H1 (cell line): ENCODE results near the gene ADRA2C. TPM values are rescaled to one million over a fixed set of nuclear protein-coding genes. Genes with fewer than 3 reads are reported as not detected.

ENCODE experiments used
- CTCF ChIA-PET: fragments of 300-600 bp; sonication (Branson Sonifier 250); formaldehyde crosslinking; loops from one replicate; lab custom pipeline; 2021; ENCODE audit not compliant: partially characterized antibody; lab: Charles Lee
- POLR2A ChIA-PET: fragments of 300-600 bp; sonication (Branson Sonifier 250); formaldehyde crosslinking; loops from one replicate; lab custom pipeline; 2021; ENCODE audit warnings: inconsistent platforms; ENCODE audit not compliant: partially characterized antibody; lab: Charles Lee
- DNase-seq, 2 experiments: peaks; one replicate each; pipeline versions ENCODE4 v3.0.0 to v3.0.0-alpha.2; 2010 to 2022; ENCODE audit warnings: low spot score in 2 of 2, low read depth in 1 of 2, mixed read lengths in 1 of 2
- FAIRE-seq: peaks from 2 replicates; lab custom pipeline; 2011; peaks lifted over from hg19 to GRCh38; lab: Jason Lieb, UNC
- H2AFZ ChIP-seq: 2 replicates; pipeline ENCODE4 v1.8.1; 2012; ENCODE audit warnings: low read length, inconsistent platforms
- H2AK5ac ChIP-seq: 2 replicates; pipeline ENCODE4 v1.6.1; 2013; ENCODE audit warnings: low read depth, low read length
- H2BK120ac ChIP-seq: replicated peaks from 2 replicates; pipeline ENCODE3; 2013; ENCODE audit warnings: low read depth, low read length, inconsistent platforms
- H2BK12ac ChIP-seq: 2 replicates; pipeline ENCODE4 v1.6.1; 2013; ENCODE audit warnings: low read depth, low read length
- H2BK15ac ChIP-seq: 2 replicates; pipeline ENCODE4 v1.6.1; 2013; ENCODE audit warnings: low read length
- H2BK20ac ChIP-seq: 2 replicates; pipeline ENCODE4 v1.6.1; 2013; ENCODE audit warnings: low read length
- H2BK5ac ChIP-seq: 2 replicates; pipeline ENCODE4 v1.6.1; 2013; ENCODE audit warnings: low read depth, low read length
- H3K14ac ChIP-seq: 2 replicates; pipeline ENCODE4 v1.6.1; 2013; ENCODE audit warnings: inconsistent platforms; ENCODE audit not compliant: insufficient read length
- H3K18ac ChIP-seq: 2 replicates; pipeline ENCODE4 v1.6.1; 2013; ENCODE audit warnings: low read length; ENCODE audit errors: extremely low read depth
- H3K23ac ChIP-seq: 2 replicates; pipeline ENCODE4 v1.6.1; 2013; ENCODE audit warnings: inconsistent platforms; ENCODE audit not compliant: insufficient read length
- H3K23me2 ChIP-seq: 2 replicates; pipeline ENCODE4 v1.6.1; 2013; ENCODE audit warnings: low read depth, low read length
- H3K27ac ChIP-seq: 2 replicates; pipeline ENCODE4 v1.6.1; 2011; ENCODE audit warnings: low read depth, low read length, inconsistent platforms
- H3K27me3 ChIP-seq, 4 experiments: replicated peaks in 1 of 4; 1 replicate in 1 of 4; 2 replicates in 3 of 4; pipeline versions ENCODE4 v1.6.1 to v1.8.1; 2011 to 2013; ENCODE audit warnings: low read length in 3 of 4, mild to moderate bottlenecking in 3 of 4, inconsistent platforms in 2 of 4, mixed read lengths in 2 of 4, moderate library complexity in 1 of 4; ENCODE audit not compliant: control insufficient read depth in 3 of 4, insufficient read depth in 3 of 4; ENCODE audit errors: extremely low read depth in 1 of 4
- H3K36me3 ChIP-seq, 4 experiments: 2 replicates each; pipeline versions ENCODE4 v1.6.1 to v1.8.1; 2011 to 2013; ENCODE audit warnings: mild to moderate bottlenecking in 4 of 4, low read length in 3 of 4, moderate library complexity in 2 of 4, control low read depth in 1 of 4, inconsistent platforms in 1 of 4; ENCODE audit not compliant: insufficient read depth in 4 of 4, control insufficient read depth in 2 of 4
- H3K4ac ChIP-seq: replicated peaks from 2 replicates; pipeline ENCODE3; 2013; ENCODE audit warnings: low read length, low read depth, mixed read lengths, inconsistent platforms; ENCODE audit not compliant: insufficient read length
- H3K4me1 ChIP-seq, 4 experiments: replicated peaks in 1 of 4; 1 replicate in 1 of 4; 2 replicates in 3 of 4; pipeline versions ENCODE4 v1.6.1 to v1.8.1; 2011 to 2013; ENCODE audit warnings: low read length in 3 of 4, inconsistent platforms in 2 of 4, mixed read lengths in 1 of 4; ENCODE audit not compliant: insufficient read depth in 4 of 4, control insufficient read depth in 3 of 4
- H3K4me2 ChIP-seq, 2 experiments: 2 replicates each; pipeline versions ENCODE4 v1.6.1 to v1.8.1; 2011 to 2013; ENCODE audit warnings: low read depth in 2 of 2, low read length in 2 of 2, control low read depth in 1 of 2, inconsistent platforms in 1 of 2, mild to moderate bottlenecking in 1 of 2; ENCODE audit not compliant: insufficient read depth in 1 of 2
- H3K4me3 ChIP-seq, 4 experiments: fragments of 200-600, 300-600 bp in 1 of 4; sonication (generic), shearing (Covaris generic), sonication (Bioruptor Twin) in 1 of 4; 2 replicates each; pipeline versions ENCODE4 v1.5.1 to v1.8.1; 2011 to 2016; ENCODE audit warnings: low read length in 4 of 4, low read depth in 3 of 4, control low read depth in 2 of 4, inconsistent platforms in 2 of 4, mild to moderate bottlenecking in 2 of 4, mixed read lengths in 1 of 4, moderate library complexity in 1 of 4; ENCODE audit not compliant: insufficient read depth in 2 of 4; ENCODE audit errors: extremely low read depth in 1 of 4
- H3K56ac ChIP-seq: replicated peaks from 2 replicates; pipeline ENCODE3; 2013; ENCODE audit warnings: low read depth, mild to moderate bottlenecking, mixed read lengths, low read length, inconsistent platforms; ENCODE audit not compliant: insufficient read length
- H3K79me1 ChIP-seq: 2 replicates; pipeline ENCODE4 v1.6.1; 2013; ENCODE audit warnings: low read depth, low read length, control low read depth
- H3K79me2 ChIP-seq, 2 experiments: 2 replicates each; pipeline versions ENCODE4 v1.6.1 to v1.8.1; 2012 to 2013; ENCODE audit warnings: low read length in 2 of 2, mild to moderate bottlenecking in 2 of 2, inconsistent platforms in 1 of 2; ENCODE audit not compliant: insufficient read depth in 2 of 2, control insufficient read depth in 1 of 2
- H3K9ac ChIP-seq, 4 experiments: replicated peaks in 1 of 4; 1 replicate in 1 of 4; 2 replicates in 3 of 4; pipeline versions ENCODE4 v1.6.1 to v1.8.1; 2011 to 2013; ENCODE audit warnings: low read depth in 3 of 4, low read length in 3 of 4, control low read depth in 2 of 4, mild to moderate bottlenecking in 2 of 4, moderate library complexity in 2 of 4, inconsistent platforms in 1 of 4; ENCODE audit errors: extremely low read depth in 1 of 4
- H3K9me3 ChIP-seq, 2 experiments: 2 replicates each; pipeline versions ENCODE4 v1.6.1 to v1.8.1; 2012 to 2013; ENCODE audit warnings: mild to moderate bottlenecking in 2 of 2, moderate library complexity in 2 of 2, control low read depth in 1 of 2, inconsistent platforms in 1 of 2, low read depth in 1 of 2, low read length in 1 of 2, mixed read lengths in 1 of 2; ENCODE audit not compliant: insufficient read depth in 2 of 2
- H4K20me1 ChIP-seq, 2 experiments: replicated peaks in 1 of 2; 2 replicates each; pipeline versions ENCODE3 to v1.8.1; 2011 to 2013; ENCODE audit warnings: inconsistent platforms in 2 of 2, low read length in 2 of 2, mild to moderate bottlenecking in 1 of 2; ENCODE audit not compliant: insufficient read depth in 2 of 2, control insufficient read depth in 1 of 2
- H4K5ac ChIP-seq: 2 replicates; pipeline ENCODE4 v1.6.1; 2013; ENCODE audit warnings: low read length, low read depth, mixed read lengths, inconsistent platforms; ENCODE audit not compliant: insufficient read length
- H4K8ac ChIP-seq: 2 replicates; pipeline ENCODE4 v1.8.0; 2013; ENCODE audit warnings: mild to moderate bottlenecking, moderate library complexity, low read length, inconsistent platforms; ENCODE audit not compliant: insufficient read depth; ENCODE audit errors: extremely low read depth
- H4K91ac ChIP-seq: replicated peaks from 2 replicates; pipeline ENCODE3; 2013; ENCODE audit warnings: low read length, mixed read lengths, inconsistent platforms; ENCODE audit not compliant: insufficient read length
- FOSL1 ChIP-seq: IDR thresholded peaks from 2 replicates; pipeline ENCODE4 v1.6.1; 2011; ENCODE audit warnings: mild to moderate bottlenecking, low read depth, low read length, moderate library complexity; ENCODE audit not compliant: insufficient read depth
- RBBP5 ChIP-seq: IDR thresholded peaks from 2 replicates; pipeline ENCODE4 v1.7.1; 2012; ENCODE audit warnings: low read depth, mild to moderate bottlenecking, inconsistent platforms, low read length, moderate library complexity, borderline replicate concordance
- RFX5 ChIP-seq: IDR thresholded peaks from 2 replicates; pipeline ENCODE4 v1.6.1; 2011; ENCODE audit warnings: low read depth, low read length, improper control_type of control experiment, borderline replicate concordance
- SIX5 ChIP-seq: IDR thresholded peaks from 2 replicates; pipeline ENCODE4 v1.6.1; 2011; ENCODE audit warnings: mild to moderate bottlenecking, low read depth, low read length
- SP2 ChIP-seq: IDR thresholded peaks from 2 replicates; pipeline ENCODE4 v1.6.1; 2012; ENCODE audit warnings: mild to moderate bottlenecking, low read length, inconsistent platforms
- WGBS, 2 experiments: shearing (Covaris generic) in 1 of 2; methylation state at CpG; one replicate each; pipeline versions ENCODE4 v1.1.6 to v1.1.7; 2013 to 2015; ENCODE audit warnings: low lambda C conversion rate in 2 of 2, mixed read lengths in 2 of 2, inconsistent platforms in 1 of 2, low coverage in 1 of 2, missing lambda C conversion rate in 1 of 2; ENCODE audit not compliant: insufficient replicate concordance in 2 of 2, insufficient coverage in 1 of 2, insufficient read length in 1 of 2; ENCODE audit errors: extremely low coverage in 1 of 2, missing lambda C conversion rate in 1 of 2; 5-methylcytosine and 5-hydroxymethylcytosine counted together
- polyA plus RNA-seq, 7 experiments: library from polyadenylated mRNA; depleted of rRNA in 3 of 7; stranded (reverse) in 5 of 7; unstranded in 2 of 7; fragments of >200 nt in 5 of 7; fragments of 200-250 nt in 2 of 7; gene quantifications; 1 replicate in 5 of 7; 2 replicates in 1 of 7; 4 replicates in 1 of 7; pipeline versions ENCODE4 v1.2.1 to v1.2.3, GENCODE V29; 2011 to 2013; ENCODE audit warnings: missing spikeins in 2 of 7, mixed read lengths in 2 of 7
- total RNA-seq: library from RNA; stranded (reverse); fragmentation: NEBNext Ultra II Directional; extraction: Animal tissue kit (Norgen Biotek cat#: 25700); gene quantifications from 2 replicates; pipeline ENCODE4 v1.2.1, GENCODE V29; 2021

Gene ADRA2C
- total and polyA plus RNA-seq, 2 of the 8 experiments (the other 6 are each of a cell fraction or from before 2014, with no cell fraction given), result 14.6 to 14.8 TPM

- H2BK12ac ChIP-seq, result no peak overlapping the region
- H3K27me3 ChIP-seq, result no peaks in the 10 kb centered on the region; a peak in 1 of 7 replicates
- no peak overlapping the region for H4K5ac ChIP-seq
- H3K4me1 ChIP-seq, result peaks cover 0 to 3% (median 0%) of the 10 kb centered on the region in 4 experiments; a peak in 2 of 7 replicates
- H3K27ac ChIP-seq, result no peak overlapping the region
- H2BK20ac ChIP-seq, result no peak overlapping the region
- no peak overlapping the region for H3K14ac ChIP-seq
- no peaks in the 10 kb centered on the region for H3K9me3 ChIP-seq
- FAIRE-seq (no peak), DNase-seq (no peak)
- no peak overlapping the region for H2BK15ac ChIP-seq
- H3K9ac ChIP-seq, result no peak overlapping the region
- 0 out of 2 replicates have a peak overlapping the region, but pooled peaks have one; percentile 51 for H4K8ac ChIP-seq
- no peak overlapping the region for H2AK5ac ChIP-seq
- no peak overlapping the region for H4K91ac ChIP-seq
- no peaks in the 10 kb centered on the region for H3K36me3 ChIP-seq
- H2BK5ac ChIP-seq, result no peak overlapping the region
- no peaks in the 10 kb centered on the region for H3K23me2 ChIP-seq
- H3K4me2 ChIP-seq, result no peak overlapping the region
- H3K79me2 ChIP-seq, result no peaks in the 10 kb centered on the region
- H3K56ac ChIP-seq, result no peak overlapping the region
- H2AFZ ChIP-seq, result no peak overlapping the region
- no peaks in the 10 kb centered on the region for H4K20me1 ChIP-seq
- ChIA-PET CTCF (interaction anchor here (1.2 to 4.9 kb wide), 7 partner anchors 13 to 91 kb away, joined by 3 to 69 read pairs (median 3); no protein-coding TSS in a partner anchor), POLR2A (no interaction called here)
- TF ChIP-seq FOSL1, result no peak
- TF ChIP-seq SIX5, result no peak
- no peak for TF ChIP-seq RBBP5
- TF ChIP-seq SP2, result no peak
- no peak for TF ChIP-seq RFX5
- no peak overlapping the region for H2BK120ac ChIP-seq
- H3K23ac ChIP-seq, result no peak overlapping the region
- H3K79me1 ChIP-seq, result peaks cover 4% of the 10 kb centered on the region; the same call in 1 of the 2 replicates
- no peak overlapping the region for H3K4me3 ChIP-seq
- 85% methylated on average over 7 of the region's 9 CpGs; no CpG with 5 or more reads in 1 of the 2 experiments for WGBS, 2 experiments
- H3K18ac ChIP-seq, result no peak overlapping the region
- H3K4ac ChIP-seq, result no peak overlapping the region
These were observed 23.4 kb downstream of the ADRA2C start for GRCh38 chr4:3789587-3789986.
